Neuronal stem cell (in vitro differentiated cells): ENCODE results near the gene APEH.

Experiments
- DNase-seq: peaks from one replicate; pipeline ENCODE4 v3.0.0-alpha.2; 2013; ENCODE audit warnings: low spot score
- H2AFZ ChIP-seq: one replicate; pipeline ENCODE4 v1.6.1; 2013; ENCODE audit warnings: mild to moderate bottlenecking, low read length, inconsistent platforms
- H2AK5ac ChIP-seq: 2 replicates; pipeline ENCODE4 v1.6.1; 2013; ENCODE audit warnings: low read depth, mild to moderate bottlenecking, inconsistent platforms, low read length, moderate library complexity, mixed read lengths
- H2BK120ac ChIP-seq: 2 replicates; pipeline ENCODE4 v1.6.1; 2013; ENCODE audit warnings: low read depth, mild to moderate bottlenecking, inconsistent platforms, low read length, moderate library complexity, mixed read lengths
- H2BK12ac ChIP-seq: one replicate; pipeline ENCODE4 v1.6.1; 2013; ENCODE audit warnings: low read length, inconsistent platforms
- H2BK15ac ChIP-seq: 2 replicates; pipeline ENCODE4 v1.6.1; 2013; ENCODE audit warnings: mild to moderate bottlenecking, low read length, inconsistent platforms, mixed read lengths
- H2BK5ac ChIP-seq: one replicate; pipeline ENCODE4 v1.6.1; 2013; ENCODE audit warnings: inconsistent platforms, mild to moderate bottlenecking, low read length, moderate library complexity
- H3K14ac ChIP-seq: one replicate; pipeline ENCODE4 v1.6.1; 2013; ENCODE audit warnings: low read length, inconsistent platforms
- H3K18ac ChIP-seq: 2 replicates; pipeline ENCODE4 v1.6.1; 2013; ENCODE audit warnings: low read length, inconsistent platforms
- H3K23ac ChIP-seq: 2 replicates; pipeline ENCODE4 v1.6.1; 2013; ENCODE audit warnings: low read depth, mild to moderate bottlenecking, mixed read lengths, low read length, inconsistent platforms; ENCODE audit not compliant: poor library complexity
- H3K27ac ChIP-seq: replicated peaks from 3 replicates; pipeline ENCODE4 v1.5.1; 2013; ENCODE audit warnings: low read length, inconsistent platforms
- H3K27me3 ChIP-seq, 3 experiments: 2 replicates each; pipeline ENCODE4 v1.6.1; 2013; ENCODE audit warnings: low read length in 3 of 3, mild to moderate bottlenecking in 2 of 3, inconsistent platforms in 1 of 3, low read depth in 1 of 3, mixed read lengths in 1 of 3, moderate library complexity in 1 of 3; ENCODE audit not compliant: control insufficient read depth in 3 of 3, insufficient read depth in 3 of 3
- H3K36me3 ChIP-seq, 2 donors: replicated peaks in 1 of 2; 2 replicates each; pipeline ENCODE4 v1.6.1; 2013; ENCODE audit warnings: low read length in 2 of 2; ENCODE audit not compliant: control insufficient read depth in 2 of 2, insufficient read depth in 2 of 2
- H3K4ac ChIP-seq: 2 replicates; pipeline ENCODE4 v1.6.1; 2013; ENCODE audit warnings: inconsistent platforms, mild to moderate bottlenecking, low read length, moderate library complexity
- H3K4me1 ChIP-seq, 2 donors: 1 replicate in 1 of 2; 2 replicates in 1 of 2; pipeline ENCODE4 v1.6.1; 2013; ENCODE audit warnings: low read length in 2 of 2, low read depth in 1 of 2; ENCODE audit not compliant: control insufficient read depth in 2 of 2, insufficient read depth in 1 of 2
- H3K4me2 ChIP-seq: one replicate; pipeline ENCODE4 v1.6.1; 2013; ENCODE audit warnings: mild to moderate bottlenecking, low read length, inconsistent platforms; ENCODE audit not compliant: insufficient read depth, poor library complexity, severe bottlenecking
- H3K4me3 ChIP-seq, 2 donors: 2 replicates each; pipeline ENCODE4 v1.5.1; 2013; ENCODE audit warnings: low read length in 2 of 2, mild to moderate bottlenecking in 2 of 2, inconsistent platforms in 1 of 2, moderate library complexity in 1 of 2
- H3K79me1 ChIP-seq: one replicate; pipeline ENCODE4 v1.6.1; 2013; ENCODE audit warnings: low read depth, mild to moderate bottlenecking, inconsistent platforms, low read length, moderate library complexity
- H3K9ac ChIP-seq: one replicate; pipeline ENCODE4 v1.6.1; 2013; ENCODE audit warnings: mild to moderate bottlenecking, low read depth, low read length, inconsistent platforms; ENCODE audit not compliant: poor library complexity
- H3K9me3 ChIP-seq, 2 donors: replicated peaks in 1 of 2; 2 replicates each; pipeline versions ENCODE3 to v1.6.1; 2013; ENCODE audit warnings: low read length in 2 of 2, mild to moderate bottlenecking in 2 of 2, inconsistent platforms in 1 of 2, low read depth in 1 of 2, mixed read lengths in 1 of 2, moderate library complexity in 1 of 2; ENCODE audit not compliant: control insufficient read depth in 2 of 2, insufficient read depth in 1 of 2
- H4K8ac ChIP-seq: one replicate; pipeline ENCODE4 v1.6.1; 2013; ENCODE audit warnings: low read depth, mild to moderate bottlenecking, inconsistent platforms, low read length, moderate library complexity
- H4K91ac ChIP-seq: one replicate; pipeline ENCODE4 v1.6.1; 2013; ENCODE audit warnings: low read length, low read depth, mild to moderate bottlenecking, inconsistent platforms; ENCODE audit not compliant: poor library complexity
- WGBS, 2 donors: extraction: QIAGEN DNeasy Blood & Tissue Kit; methylation state at CpG; one replicate each; pipeline ENCODE4 v1.1.7; 2013; ENCODE audit warnings: missing lambda C conversion rate in 2 of 2, mixed read lengths in 1 of 2; ENCODE audit not compliant: insufficient read length in 2 of 2, insufficient replicate concordance in 1 of 2; ENCODE audit errors: extremely low coverage in 2 of 2; 5-methylcytosine and 5-hydroxymethylcytosine counted together

Gene APEH

DNA sequence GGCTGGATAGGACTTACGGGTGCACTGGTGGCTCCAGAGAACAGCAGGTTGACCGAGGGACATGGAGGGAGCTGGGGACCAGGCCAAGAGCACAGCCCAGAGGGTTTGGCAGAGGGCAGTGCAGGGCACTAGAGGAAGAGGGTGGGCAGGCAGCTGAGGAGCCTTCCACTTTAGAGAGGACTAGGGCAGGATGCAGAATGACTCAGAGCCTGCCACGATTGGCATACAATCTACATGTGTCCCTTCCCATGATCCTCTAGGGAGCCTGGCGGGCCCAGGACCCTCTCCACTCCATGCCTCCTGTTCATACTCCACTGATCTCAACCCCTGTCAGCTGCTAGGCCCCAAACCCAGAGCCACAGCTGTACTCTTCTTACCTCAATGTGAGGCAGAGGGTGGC is 14.4 kb upstream of the APEH start:
- Histone ChIP-seq H3K27me3 (no peaks in the 10 kb centered on the region), H2AK5ac (no peak overlapping the region), H3K4me3 (peak overlapping the region in 1 of 2 donors; percentile 55), H3K27ac (no peak overlapping the region), H3K4ac (no peak overlapping the region), H3K4me2 (no peak overlapping the region), H3K9ac (no peak overlapping the region), H3K36me3 (peaks cover 0 to 9% of the 10 kb centered on the region in 2 donors), H2BK12ac (no peak overlapping the region), H2BK120ac (no peak overlapping the region), H3K14ac (no peak overlapping the region), H2BK15ac (no peak overlapping the region), H4K91ac (no peak overlapping the region), H3K4me1 (no peaks in the 10 kb centered on the region), H2BK5ac (peak overlapping the region; percentile 20), H3K9me3 (no peaks in the 10 kb centered on the region), H2AFZ (no peak overlapping the region), H3K18ac (peak overlapping the region; percentile 8), H3K23ac (peak overlapping the region; percentile 77), H3K79me1 (no peaks in the 10 kb centered on the region), H4K8ac (no peak overlapping the region)
- no CpG with 5 or more reads among the region's 4 CpGs for whole genome bisulfite sequencing, 2 donors
- no peak for DNase-seq

GRCh38 chr3:49661281-49661680 is 12.9 kb upstream of the APEH start:
- Histone ChIP-seq H2BK12ac (no peak overlapping the region), H3K27me3 (no peaks in the 10 kb centered on the region), H3K9me3 (no peaks in the 10 kb centered on the region), H2BK15ac (peak overlapping the region; percentile 31), H3K36me3 (no peaks in the 10 kb centered on the region), H3K4me1 (no peaks in the 10 kb centered on the region), H3K4me2 (no peak overlapping the region), H3K4me3 (no peak overlapping the region), H2BK120ac (no peak overlapping the region), H2AK5ac (no peak overlapping the region), H3K18ac (no peak overlapping the region), H3K9ac (no peak overlapping the region), H3K79me1 (no peaks in the 10 kb centered on the region), H4K8ac (no peak overlapping the region), H2AFZ (no peak overlapping the region), H3K27ac (no peak overlapping the region), H3K14ac (no peak overlapping the region), H2BK5ac (peak overlapping the region; percentile 46), H3K4ac (no peak overlapping the region), H4K91ac (no peak overlapping the region), H3K23ac (peak overlapping the region; percentile 3)
- WGBS, 2 donors, result no CpG with 5 or more reads among the region's 14 CpGs
- DNase-seq, result no peak

GRCh38 chr3:49662021-49662420 is 12.1 kb upstream of the APEH start:
- H2AK5ac ChIP-seq, result peak overlapping the region; percentile 41
- no CpG with 5 or more reads among the region's 22 CpGs for WGBS, 2 donors
- H3K4me3 ChIP-seq, result no peak overlapping the region
- peak overlapping the region; percentile 46 for H2BK5ac ChIP-seq
- no peak overlapping the region for H2AFZ ChIP-seq
- no peak overlapping the region for H3K9ac ChIP-seq
- DNase-seq, result no peak
- H3K36me3 ChIP-seq, result no peaks in the 10 kb centered on the region
- H3K4me1 ChIP-seq, result peaks cover 0 to 2% of the 10 kb centered on the region in 2 donors
- no peak overlapping the region for H3K23ac ChIP-seq
- H2BK120ac ChIP-seq, result no peak overlapping the region
- H2BK15ac ChIP-seq, result peak overlapping the region; percentile 47
- H4K91ac ChIP-seq, result no peak overlapping the region
- H3K79me1 ChIP-seq, result no peaks in the 10 kb centered on the region
- H3K18ac ChIP-seq, result no peak overlapping the region
- no peak overlapping the region for H2BK12ac ChIP-seq
- H3K4ac ChIP-seq, result no peak overlapping the region
- H3K27me3 ChIP-seq, result no peaks in the 10 kb centered on the region
- H3K9me3 ChIP-seq, result no peaks in the 10 kb centered on the region
- H3K14ac ChIP-seq, result no peak overlapping the region
- no peak overlapping the region for H3K4me2 ChIP-seq
- H4K8ac ChIP-seq, result no peak overlapping the region
- H3K27ac ChIP-seq, result no peak overlapping the region

DNA sequence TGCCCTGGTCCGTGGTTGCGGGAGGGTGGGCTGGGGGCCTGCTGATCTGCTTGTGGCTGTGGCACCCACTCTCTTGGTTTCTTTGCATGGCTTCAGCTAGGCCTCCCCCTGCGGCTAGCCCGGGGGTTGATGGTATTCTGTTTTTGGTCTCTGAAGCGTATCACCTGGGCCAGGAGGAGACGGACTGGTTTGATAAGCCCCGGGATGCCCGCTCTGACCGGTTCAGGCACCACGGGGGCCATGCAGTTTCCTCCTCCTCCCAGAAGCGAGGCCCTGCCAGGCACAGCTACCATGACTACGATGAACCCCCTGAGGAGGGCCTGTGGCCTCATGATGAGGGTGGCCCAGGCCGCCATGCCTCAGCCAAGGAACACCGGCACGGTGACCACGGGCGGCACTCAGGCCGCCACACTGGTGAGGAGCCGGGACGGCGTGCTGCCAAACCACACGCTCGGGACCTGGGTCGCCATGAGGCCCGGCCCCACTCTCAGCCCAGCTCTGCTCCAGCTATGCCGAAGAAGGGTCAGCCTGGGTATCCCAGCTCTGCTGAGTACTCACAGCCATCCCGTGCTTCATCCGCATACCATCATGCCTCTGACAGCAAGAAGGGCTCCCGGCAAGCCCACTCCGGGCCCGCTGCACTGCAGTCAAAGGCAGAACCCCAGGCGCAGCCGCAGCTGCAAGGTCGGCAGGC is 11.3 kb upstream of the APEH start:
- H3K14ac ChIP-seq, result no peak overlapping the region
- WGBS, 2 donors, result no CpG with 5 or more reads among the region's 34 CpGs
- H3K9ac ChIP-seq, result no peak overlapping the region
- no peak overlapping the region for H3K4ac ChIP-seq
- H3K23ac ChIP-seq, result peak overlapping the region; percentile 70
- H3K4me3 ChIP-seq, result no peak overlapping the region
- peaks cover 0 to 2% of the 10 kb centered on the region in 2 donors for H3K4me1 ChIP-seq
- H4K91ac ChIP-seq, result no peak overlapping the region
- H3K9me3 ChIP-seq, result no peaks in the 10 kb centered on the region
- no peaks in the 10 kb centered on the region for H3K36me3 ChIP-seq
- no peak overlapping the region for H2BK12ac ChIP-seq
- H3K27ac ChIP-seq, result no peak overlapping the region
- H2BK120ac ChIP-seq, result no peak overlapping the region
- no peak overlapping the region for H2AFZ ChIP-seq
- no peaks in the 10 kb centered on the region for H3K27me3 ChIP-seq
- H3K18ac ChIP-seq, result peak overlapping the region; percentile 46
- peak overlapping the region; percentile 82 for H2AK5ac ChIP-seq
- peak overlapping the region; percentile 75 for H4K8ac ChIP-seq
- DNase-seq, result no peak
- no peak overlapping the region for H3K4me2 ChIP-seq
- H2BK5ac ChIP-seq, result no peak overlapping the region
- H3K79me1 ChIP-seq, result no peaks in the 10 kb centered on the region
- no peak overlapping the region for H2BK15ac ChIP-seq
